ENCODE measurements around the gene DAND5. TPM values are rescaled to one million over a fixed set of nuclear protein-coding genes. Genes with fewer than 3 reads are reported as not detected.
A peak's percentile ranks its signal among the peaks of the same experiment; 100 is the strongest.

The DAND5 gene
- total and polyA plus RNA-seq, 2 of the 13 experiments (the other 11 are each of a cell fraction or from before 2014, with no cell fraction given), result 0.04 TPM; not detected in 1

DNA sequence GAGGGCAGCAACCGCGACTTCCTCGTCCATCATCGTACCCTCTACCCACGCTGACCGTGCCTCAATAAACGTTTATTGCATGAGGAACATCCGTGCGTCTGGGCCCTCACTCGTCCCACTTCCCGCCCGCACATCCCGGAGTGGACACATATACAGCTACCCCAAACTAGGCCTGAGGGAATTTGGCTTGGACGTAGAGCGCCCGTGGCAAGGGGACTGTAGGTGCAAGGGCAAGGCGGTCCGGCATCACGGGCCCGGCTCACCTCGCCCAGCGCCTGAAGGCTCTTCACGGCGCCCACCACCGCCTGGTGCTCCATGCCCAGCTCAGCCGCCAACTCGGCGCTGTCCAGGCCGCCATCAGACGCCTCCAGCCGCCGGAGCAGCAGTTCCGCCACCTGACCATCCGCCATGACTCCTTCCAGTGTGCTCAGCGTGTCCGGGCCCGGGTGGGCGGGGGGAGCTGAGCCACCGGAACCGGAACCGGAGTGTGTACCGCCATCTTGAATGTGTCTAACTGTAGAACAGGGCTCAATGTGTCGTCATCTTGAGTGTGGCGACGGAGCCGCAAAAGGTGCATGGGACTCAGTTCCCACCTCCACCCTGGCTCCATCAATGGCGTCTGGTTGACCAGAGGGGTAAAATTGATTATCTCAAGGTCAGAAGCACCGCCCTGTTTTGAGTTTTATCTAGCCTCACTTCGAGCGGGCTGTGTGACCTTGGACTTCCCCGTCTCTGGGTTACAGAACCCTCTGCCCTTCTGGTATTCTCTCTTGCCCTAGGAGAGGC is 35.9 kb upstream of the DAND5 start, which contains the start of gene FARSA (continued):
- no peak for TF ChIP-seq CHD4 (IDR thresholded peaks at IDR 0.05; ENCODE audit: borderline replicate concordance, low read length)
- peak; percentile 49; the same call in 1 of the 2 replicates for TF ChIP-seq KLF13 (CRISPR knock-in tag; IDR thresholded peaks at IDR 0.05)
- no peak for TF ChIP-seq ZNF383 (CRISPR knock-in tag; IDR thresholded peaks at IDR 0.05; ENCODE audit: borderline replicate concordance)
- TF ChIP-seq PAWR (CRISPR knock-in tag; IDR thresholded peaks at IDR 0.05; ENCODE audit: borderline replicate concordance), result no peak
- no peak; the same call in 1 of the 2 replicates for TF ChIP-seq ZNF784 (CRISPR knock-in tag; IDR thresholded peaks at IDR 0.05; ENCODE audit: borderline replicate concordance)
- no peak for TF ChIP-seq RCOR2 (CRISPR knock-in tag; IDR thresholded peaks at IDR 0.05)
- no peak for TF ChIP-seq FIP1L1 (IDR thresholded peaks at IDR 0.05; ENCODE audit: borderline replicate concordance, insufficient read depth, low read depth, low read length)
- 0 out of 2 replicates have a peak, but pooled peaks have one; percentile 32 for TF ChIP-seq REL (CRISPR knock-in tag; conservative IDR thresholded peaks at IDR 0.05)
- peak; percentile 96 for TF ChIP-seq ZNF335 (CRISPR knock-in tag; IDR thresholded peaks at IDR 0.05)
- TF ChIP-seq, protein P1, sequence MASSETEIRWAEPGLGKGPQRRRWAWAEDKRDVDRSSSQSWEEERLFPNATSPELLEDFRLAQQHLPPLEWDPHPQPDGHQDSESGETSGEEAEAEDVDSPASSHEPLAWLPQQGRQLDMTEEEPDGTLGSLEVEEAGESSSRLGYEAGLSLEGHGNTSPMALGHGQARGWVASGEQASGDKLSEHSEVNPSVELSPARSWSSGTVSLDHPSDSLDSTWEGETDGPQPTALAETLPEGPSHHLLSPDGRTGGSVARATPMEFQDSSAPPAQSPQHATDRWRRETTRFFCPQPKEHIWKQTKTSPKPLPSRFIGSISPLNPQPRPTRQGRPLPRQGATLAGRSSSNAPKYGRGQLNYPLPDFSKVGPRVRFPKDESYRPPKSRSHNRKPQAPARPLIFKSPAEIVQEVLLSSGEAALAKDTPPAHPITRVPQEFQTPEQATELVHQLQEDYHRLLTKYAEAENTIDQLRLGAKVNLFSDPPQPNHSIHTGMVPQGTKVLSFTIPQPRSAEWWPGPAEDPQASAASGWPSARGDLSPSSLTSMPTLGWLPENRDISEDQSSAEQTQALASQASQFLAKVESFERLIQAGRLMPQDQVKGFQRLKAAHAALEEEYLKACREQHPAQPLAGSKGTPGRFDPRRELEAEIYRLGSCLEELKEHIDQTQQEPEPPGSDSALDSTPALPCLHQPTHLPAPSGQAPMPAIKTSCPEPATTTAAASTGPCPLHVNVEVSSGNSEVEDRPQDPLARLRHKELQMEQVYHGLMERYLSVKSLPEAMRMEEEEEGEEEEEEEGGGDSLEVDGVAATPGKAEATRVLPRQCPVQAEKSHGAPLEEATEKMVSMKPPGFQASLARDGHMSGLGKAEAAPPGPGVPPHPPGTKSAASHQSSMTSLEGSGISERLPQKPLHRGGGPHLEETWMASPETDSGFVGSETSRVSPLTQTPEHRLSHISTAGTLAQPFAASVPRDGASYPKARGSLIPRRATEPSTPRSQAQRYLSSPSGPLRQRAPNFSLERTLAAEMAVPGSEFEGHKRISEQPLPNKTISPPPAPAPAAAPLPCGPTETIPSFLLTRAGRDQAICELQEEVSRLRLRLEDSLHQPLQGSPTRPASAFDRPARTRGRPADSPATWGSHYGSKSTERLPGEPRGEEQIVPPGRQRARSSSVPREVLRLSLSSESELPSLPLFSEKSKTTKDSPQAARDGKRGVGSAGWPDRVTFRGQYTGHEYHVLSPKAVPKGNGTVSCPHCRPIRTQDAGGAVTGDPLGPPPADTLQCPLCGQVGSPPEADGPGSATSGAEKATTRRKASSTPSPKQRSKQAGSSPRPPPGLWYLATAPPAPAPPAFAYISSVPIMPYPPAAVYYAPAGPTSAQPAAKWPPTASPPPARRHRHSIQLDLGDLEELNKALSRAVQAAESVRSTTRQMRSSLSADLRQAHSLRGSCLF (CRISPR knock-in tag; IDR thresholded peaks at IDR 0.05; ENCODE audit: borderline replicate concordance), result no peak
- no peak for TF ChIP-seq NR2F6 (IDR thresholded peaks at IDR 0.05)
- TF ChIP-seq NR2F6 (CRISPR knock-in tag; IDR thresholded peaks at IDR 0.05), result no peak; the same call in 1 of the 2 replicates
- peak; percentile 73; the same call in 1 of the 2 replicates for TF ChIP-seq EHMT2 (IDR thresholded peaks at IDR 0.05; ENCODE audit: borderline replicate concordance, low read depth, low read length)
- TF ChIP-seq, protein P2, sequence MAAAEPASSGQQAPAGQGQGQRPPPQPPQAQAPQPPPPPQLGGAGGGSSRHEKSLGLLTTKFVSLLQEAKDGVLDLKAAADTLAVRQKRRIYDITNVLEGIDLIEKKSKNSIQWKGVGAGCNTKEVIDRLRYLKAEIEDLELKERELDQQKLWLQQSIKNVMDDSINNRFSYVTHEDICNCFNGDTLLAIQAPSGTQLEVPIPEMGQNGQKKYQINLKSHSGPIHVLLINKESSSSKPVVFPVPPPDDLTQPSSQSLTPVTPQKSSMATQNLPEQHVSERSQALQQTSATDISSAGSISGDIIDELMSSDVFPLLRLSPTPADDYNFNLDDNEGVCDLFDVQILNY (CRISPR knock-in tag; conservative IDR thresholded peaks at IDR 0.05), result no peak
- no peak for TF ChIP-seq SRSF4 (IDR thresholded peaks at IDR 0.05; ENCODE audit: low read depth, low read length, poor library complexity, severe bottlenecking)
- peak; percentile 97 for TF ChIP-seq SAP130 (CRISPR knock-in tag; IDR thresholded peaks at IDR 0.05; ENCODE audit: low read depth)
- no peak for TF ChIP-seq RFX3 (CRISPR knock-in tag; IDR thresholded peaks at IDR 0.05)
- TF ChIP-seq RARA (CRISPR knock-in tag; IDR thresholded peaks at IDR 0.05), result peak; percentile 12; the same call in 1 of the 2 replicates
- peak; percentile 85 for TF ChIP-seq RBM39 (IDR thresholded peaks at IDR 0.05; ENCODE audit: low read depth, low read length, poor library complexity, severe bottlenecking)
- no peak for TF ChIP-seq RAD51 (IDR thresholded peaks at IDR 0.05; ENCODE audit: borderline replicate concordance)
- no peak for TF ChIP-seq TAF15 (IDR thresholded peaks at IDR 0.05; ENCODE audit: low read depth, low read length, poor library complexity, severe bottlenecking)

All from HepG2 (cell line).